CD4-positive, alpha-beta T cell (primary cell): Measurements from ENCODE around the gene SEMA7A. TPM values are rescaled to one million over a fixed set of nuclear protein-coding genes. Genes with fewer than 3 reads are reported as not detected.
A peak's percentile ranks its signal among the peaks of the same experiment; 100 is the strongest.
"Not testable (repeated sequence)": the region's sequence is repeated elsewhere in the genome, so short reads cannot be mapped to it uniquely, and the experiment has no call there.

Experiments
- ATAC-seq: fragments of 200-7000 bp; cut with Tn5 transposase; one replicate; pipeline ENCODE4 v1.10.0; 2022; ENCODE audit warnings: mild to moderate bottlenecking; ENCODE audit not compliant: poor library complexity
- CTCF ChIA-PET: fragments of 350-600 bp; sonication (Branson Sonifier 250); formaldehyde crosslinking; loops from one replicate; lab custom pipeline; 2021; ENCODE audit warnings: antibody characterized with exemption, inconsistent platforms; lab: Charles Lee
- POLR2A ChIA-PET: fragments of 350-600 bp; sonication (Branson Sonifier 250); formaldehyde crosslinking; loops from one replicate; lab custom pipeline; 2021; ENCODE audit warnings: antibody characterized with exemption, inconsistent platforms; lab: Charles Lee
- DNase-seq, 14 experiments: peaks; one replicate each; pipeline ENCODE4 v3.0.0-alpha.2; 2013 to 2020; ENCODE audit warnings: mixed read lengths in 2 of 14
- H3K27ac ChIP-seq, 2 donors: one replicate each; pipeline versions ENCODE4 v1.5.1 to v1.7.0; 2013; ENCODE audit warnings: low read length in 2 of 2, low read depth in 1 of 2, mild to moderate bottlenecking in 1 of 2
- H3K27me3 ChIP-seq, 2 experiments: 1 replicate in 1 of 2; 2 replicates in 1 of 2; pipeline versions ENCODE4 v1.6.1 to v1.7.0; 2013; ENCODE audit warnings: low read length in 2 of 2, control low read depth in 1 of 2, mild to moderate bottlenecking in 1 of 2, moderate library complexity in 1 of 2; ENCODE audit not compliant: insufficient read depth in 2 of 2, control insufficient read depth in 1 of 2
- H3K36me3 ChIP-seq: one replicate; pipeline ENCODE4 v1.6.1; 2013; ENCODE audit warnings: low read length, control low read depth; ENCODE audit not compliant: insufficient read depth
- H3K4me1 ChIP-seq: one replicate; pipeline ENCODE4 v1.6.1; 2013; ENCODE audit warnings: low read length, control low read depth; ENCODE audit not compliant: insufficient read depth
- H3K4me3 ChIP-seq: one replicate; pipeline ENCODE4 v1.5.1; 2013; ENCODE audit warnings: mild to moderate bottlenecking, low read length, moderate library complexity
- H3K9me3 ChIP-seq, 2 experiments: 1 replicate in 1 of 2; 2 replicates in 1 of 2; pipeline versions ENCODE4 v1.6.1 to v1.7.0; 2013; ENCODE audit warnings: low read length in 2 of 2, mild to moderate bottlenecking in 2 of 2, control low read depth in 1 of 2, moderate library complexity in 1 of 2; ENCODE audit not compliant: control insufficient read depth in 1 of 2, insufficient read depth in 1 of 2
- H3K27ac Mint-ChIP-seq: one replicate; pipeline ENCODE4 v1.8.0; 2020; ENCODE audit warnings: mixed read lengths
- H3K27me3 Mint-ChIP-seq: one replicate; pipeline ENCODE4 v1.8.0; 2021; ENCODE audit warnings: mixed read lengths
- H3K36me3 Mint-ChIP-seq: one replicate; pipeline ENCODE4 v1.8.0; 2021; ENCODE audit warnings: low read depth, mixed read lengths
- H3K4me1 Mint-ChIP-seq: one replicate; pipeline ENCODE4 v1.8.0; 2021; ENCODE audit warnings: low read depth, mixed read lengths
- H3K4me3 Mint-ChIP-seq: one replicate; pipeline ENCODE4 v1.8.0; 2020; ENCODE audit warnings: mild to moderate bottlenecking, mixed read lengths
- H3K9me3 Mint-ChIP-seq: one replicate; pipeline ENCODE4 v1.8.0; 2020; ENCODE audit warnings: mixed read lengths
- CTCF ChIP-seq: fragments of 200-600 bp; IDR thresholded peaks from one replicate; pipeline ENCODE4 v1.8.0; 2022; ENCODE audit warnings: antibody characterized with exemption, mild to moderate bottlenecking
- intact Hi-C, 2 experiments: fragments of 100-400 bp; cut with DNase I in 1 of 2; cut with micrococcal nuclease in 1 of 2; formaldehyde crosslinking; loops; one replicate each; pipeline versions ENCODE4 v1.15.1 to v1.9.0; 2023 to 2025; cut with DNase I, micrococcal nuclease
- total RNA-seq, 174 experiments: library from RNA in 2 of 174; stranded (reverse) in 2 of 174; gene quantifications; one replicate each; pipeline ENCODE4 v1.2.3 and lab custom pipeline; 2021 to 2026

The SEMA7A gene
- total RNA-seq, 2 experiments from 2014 or later, result 2.3 to 2.7 TPM

DNA sequence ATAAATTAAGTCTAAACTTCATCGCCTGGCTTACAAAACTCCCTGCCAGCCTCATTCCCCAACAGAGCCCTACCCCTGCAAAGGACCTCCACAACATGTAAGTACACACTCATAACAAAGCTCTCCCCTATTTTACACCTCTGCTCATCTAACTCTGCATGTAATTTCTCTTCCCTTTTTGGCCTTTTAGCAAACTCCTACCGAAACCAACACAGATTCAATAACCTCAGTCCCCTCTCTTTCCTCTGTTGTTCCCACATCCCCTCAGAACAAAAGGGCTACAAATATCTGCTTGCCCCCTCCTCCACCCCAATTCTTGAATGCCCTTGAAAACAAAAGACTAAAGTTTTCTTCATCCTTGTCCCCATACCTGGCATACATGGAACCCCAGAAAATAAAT is 26.5 kb upstream of the SEMA7A start:
- DNase-seq (no peak), ATAC-seq (no peak)
- peaks cover 50% of the 10 kb centered on the region for H3K36me3 Mint-ChIP-seq
- Histone ChIP-seq H3K27me3 (no peaks in the 10 kb centered on the region), H3K4me3 (peak overlapping the region; percentile 92), H3K36me3 (peaks cover 20% of the 10 kb centered on the region), H3K4me1 (peaks cover 19% of the 10 kb centered on the region), H3K9me3 (no peaks in the 10 kb centered on the region), H3K27ac (peak overlapping the region; percentile 58 to 62)
- TF ChIP-seq CTCF, result no peak
- intact Hi-C loops, result loop anchor here (1.0 to 10.0 kb wide), 8 partner anchors 87 to 1678 kb away; partner anchors contain the start of genes ADPGK (in 1 of the 2), CLK3 (in 1 of the 2), COX5A (in 1 of the 2) and CSK (in 1 of the 2)
- H3K9me3 Mint-ChIP-seq, result no peaks in the 10 kb centered on the region
- peak overlapping the region; percentile 97 for H3K4me3 Mint-ChIP-seq
- ChIA-PET POLR2A (interaction anchor here (0.8 to 1.7 kb wide), 7 partner anchors 10 to 496 kb away, joined by 3 to 11 read pairs (median 3); partner anchors contain the start of genes ARID3B, RPP25 and SEMA7A), CTCF (interaction anchor here (0.5 to 2.0 kb wide), 6 partner anchors 19 to 86 kb away, joined by 3 to 7 read pairs (median 4); partner anchors contain the start of gene ARID3B)
- no peaks in the 10 kb centered on the region for H3K27me3 Mint-ChIP-seq
- H3K27ac Mint-ChIP-seq, result peak overlapping the region; percentile 84
- peaks cover 53% of the 10 kb centered on the region for H3K4me1 Mint-ChIP-seq

DNA sequence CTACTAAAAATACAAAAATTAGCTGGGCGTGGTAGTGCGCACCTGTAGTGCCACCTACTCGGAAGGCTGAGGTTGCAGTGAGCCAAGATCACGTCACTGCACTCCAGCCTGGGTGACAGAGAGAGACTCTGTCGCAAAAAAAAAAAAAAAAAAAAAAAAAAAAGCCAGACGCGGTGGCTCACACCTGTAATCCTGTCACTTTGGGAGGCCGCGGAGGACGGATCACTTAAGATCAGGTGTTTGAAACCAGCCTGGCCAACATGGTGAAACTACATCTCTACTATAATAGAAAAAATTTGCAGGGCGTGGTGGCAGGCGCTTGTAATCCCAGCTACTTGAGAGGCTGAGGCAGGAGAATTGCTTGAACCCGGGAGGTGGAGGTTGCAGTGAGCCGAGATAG is 26.0 kb upstream of the SEMA7A start:
- CTCF ChIA-PET, result interaction anchor here (2.5 kb wide), 1 partner anchor 85 kb away, joined by 7 read pairs; no protein-coding TSS in a partner anchor
- H3K4me3 ChIP-seq, ATAC-seq, H3K27ac ChIP-seq, H3K9me3 Mint-ChIP-seq, H3K9me3 ChIP-seq, DNase-seq, POLR2A ChIA-PET, H3K27me3 Mint-ChIP-seq, H3K27me3 ChIP-seq: not testable (repeated sequence)
- intact Hi-C loops, result loop anchor here (1.0 to 10.0 kb wide), 8 partner anchors 86 to 1677 kb away; partner anchors contain the start of genes ADPGK (in 1 of the 2), CLK3 (in 1 of the 2), COX5A (in 1 of the 2) and CSK (in 1 of the 2)
- H3K4me1 ChIP-seq, result peaks cover 19% of the 10 kb centered on the region
- H3K36me3 ChIP-seq, result peaks cover 25% of the 10 kb centered on the region
- H3K4me3 Mint-ChIP-seq, result peak overlapping the region; percentile 97
- H3K27ac Mint-ChIP-seq, result peak overlapping the region; percentile 84
- H3K4me1 Mint-ChIP-seq, result peaks cover 58% of the 10 kb centered on the region
- peaks cover 55% of the 10 kb centered on the region for H3K36me3 Mint-ChIP-seq

GRCh38 chr15:74458473-74458872 is 24.7 kb upstream of the SEMA7A start:
- no peaks in the 10 kb centered on the region for H3K27me3 Mint-ChIP-seq
- Histone ChIP-seq H3K36me3 (peaks cover 37% of the 10 kb centered on the region), H3K4me1 (peaks cover 19% of the 10 kb centered on the region), H3K27ac (no peak overlapping the region), H3K27me3 (no peaks in the 10 kb centered on the region), H3K9me3 (no peaks in the 10 kb centered on the region), H3K4me3 (no peak overlapping the region)
- ATAC-seq (no peak), DNase-seq (no peak)
- ChIA-PET POLR2A (no interaction called here), CTCF (interaction anchor here (2.5 kb wide), 1 partner anchor 84 kb away, joined by 7 read pairs; no protein-coding TSS in a partner anchor)
- no peaks in the 10 kb centered on the region for H3K9me3 Mint-ChIP-seq
- peak overlapping the region; percentile 78 for H3K4me3 Mint-ChIP-seq
- no peak for TF ChIP-seq CTCF
- intact Hi-C loops, result no loop called here
- H3K27ac Mint-ChIP-seq, result no peak overlapping the region
- peaks cover 69% of the 10 kb centered on the region for H3K36me3 Mint-ChIP-seq
- H3K4me1 Mint-ChIP-seq, result peaks cover 61% of the 10 kb centered on the region

- H3K4me3 ChIP-seq, H3K9me3 Mint-ChIP-seq, DNase-seq, H3K27ac Mint-ChIP-seq, H3K9me3 ChIP-seq, H3K27me3 ChIP-seq, POLR2A ChIA-PET, intact Hi-C loops, H3K27ac ChIP-seq, H3K4me3 Mint-ChIP-seq, CTCF ChIA-PET, H3K27me3 Mint-ChIP-seq, ATAC-seq: not testable (repeated sequence)
- Mint-ChIP-seq H3K4me1 (peaks cover 47% of the 10 kb centered on the region), H3K36me3 (peaks cover 82% of the 10 kb centered on the region)
- H3K36me3 ChIP-seq, result peaks cover 49% of the 10 kb centered on the region
- peaks cover 16% of the 10 kb centered on the region for H3K4me1 ChIP-seq
These were observed 23.3 kb upstream of the SEMA7A start for GRCh38 chr15:74457036-74457435.
